HG02610 (cell line): ENCODE measurements around the gene ZNF581.
A peak's percentile ranks its signal among the peaks of the same experiment; 100 is the strongest.

ENCODE experiments used
- ATAC-seq: cut with Tn5 transposase; IDR thresholded peaks from one replicate; pipeline ENCODE4 v1.9.1; 2021; ENCODE audit warnings: mild to moderate bottlenecking, moderate library complexity; ENCODE audit not compliant: unreplicated experiment

ZNF581 gene

DNA sequence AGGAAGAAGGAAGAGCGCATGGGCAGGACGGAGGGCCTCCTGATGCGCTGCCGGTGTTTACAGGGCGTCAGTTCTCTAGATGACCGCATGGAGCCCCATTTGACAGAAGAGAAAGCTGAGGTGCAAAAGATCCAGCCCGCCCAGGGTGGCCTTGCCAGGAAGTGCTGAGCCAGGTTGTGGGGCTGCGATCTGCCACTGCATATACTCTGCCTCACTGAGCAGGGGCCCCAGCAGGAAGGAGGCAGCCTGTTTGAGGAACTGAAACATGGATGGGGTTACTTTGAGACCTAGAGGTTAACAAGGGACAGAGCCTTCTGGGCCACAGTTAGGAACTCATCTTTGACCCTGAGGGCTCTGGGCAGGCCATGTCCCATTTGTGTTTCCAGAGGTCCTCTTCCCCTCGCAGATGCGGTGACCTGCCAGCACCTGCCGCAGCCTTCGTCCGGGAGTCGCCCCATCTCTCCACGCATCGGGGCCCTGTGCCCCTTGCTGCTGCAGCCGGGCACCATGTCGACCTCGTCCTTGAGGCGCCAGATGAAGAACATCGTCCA lies 34.7 kb downstream of the ZNF581 start:
- ATAC-seq, result peak; percentile 61

DNA sequence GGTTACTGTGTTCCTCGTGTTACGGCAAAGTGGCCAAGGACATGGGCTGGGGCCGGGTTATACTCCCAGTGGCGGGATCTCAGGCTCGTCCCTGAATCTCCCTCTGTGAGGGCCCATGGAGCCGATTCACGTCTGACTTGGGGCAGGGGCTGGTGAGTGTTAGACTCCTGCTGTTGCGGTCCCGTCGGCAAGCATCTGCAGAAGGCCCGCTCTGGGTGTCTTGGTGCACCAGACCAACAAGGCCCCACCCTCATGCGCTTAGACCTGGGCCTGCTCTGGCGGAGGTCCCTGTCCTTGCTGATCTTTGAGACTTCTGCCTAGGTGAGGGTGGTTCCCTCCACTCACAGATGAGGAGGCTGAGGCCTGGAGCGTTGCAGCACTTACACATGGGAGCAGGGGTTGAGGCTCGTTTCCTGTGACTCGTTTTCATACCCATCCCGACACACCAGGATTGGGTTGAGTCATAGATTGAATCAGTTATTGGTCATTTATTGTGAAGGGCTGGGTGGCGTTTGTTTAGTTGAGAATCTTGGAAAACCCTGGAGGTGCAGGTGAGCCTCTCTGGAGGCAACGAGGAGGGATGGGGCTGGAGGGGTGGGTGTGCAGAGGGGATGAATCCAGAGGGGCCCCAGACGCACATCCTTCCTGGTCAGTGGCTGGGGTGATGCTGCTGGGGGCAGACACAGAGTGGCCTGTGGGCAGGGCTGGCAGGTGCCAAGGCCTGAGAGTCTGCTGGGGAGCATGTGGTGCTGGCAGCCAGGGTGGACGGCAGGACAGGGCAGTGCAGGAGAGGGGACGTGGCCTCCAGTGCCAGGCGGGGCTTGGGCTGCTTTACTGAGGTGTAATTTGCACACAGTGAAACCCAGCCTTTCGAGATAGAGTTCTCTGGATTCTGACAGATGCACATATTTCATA lies 36.2 kb downstream of the ZNF581 start:
- ATAC-seq, result no peak

DNA sequence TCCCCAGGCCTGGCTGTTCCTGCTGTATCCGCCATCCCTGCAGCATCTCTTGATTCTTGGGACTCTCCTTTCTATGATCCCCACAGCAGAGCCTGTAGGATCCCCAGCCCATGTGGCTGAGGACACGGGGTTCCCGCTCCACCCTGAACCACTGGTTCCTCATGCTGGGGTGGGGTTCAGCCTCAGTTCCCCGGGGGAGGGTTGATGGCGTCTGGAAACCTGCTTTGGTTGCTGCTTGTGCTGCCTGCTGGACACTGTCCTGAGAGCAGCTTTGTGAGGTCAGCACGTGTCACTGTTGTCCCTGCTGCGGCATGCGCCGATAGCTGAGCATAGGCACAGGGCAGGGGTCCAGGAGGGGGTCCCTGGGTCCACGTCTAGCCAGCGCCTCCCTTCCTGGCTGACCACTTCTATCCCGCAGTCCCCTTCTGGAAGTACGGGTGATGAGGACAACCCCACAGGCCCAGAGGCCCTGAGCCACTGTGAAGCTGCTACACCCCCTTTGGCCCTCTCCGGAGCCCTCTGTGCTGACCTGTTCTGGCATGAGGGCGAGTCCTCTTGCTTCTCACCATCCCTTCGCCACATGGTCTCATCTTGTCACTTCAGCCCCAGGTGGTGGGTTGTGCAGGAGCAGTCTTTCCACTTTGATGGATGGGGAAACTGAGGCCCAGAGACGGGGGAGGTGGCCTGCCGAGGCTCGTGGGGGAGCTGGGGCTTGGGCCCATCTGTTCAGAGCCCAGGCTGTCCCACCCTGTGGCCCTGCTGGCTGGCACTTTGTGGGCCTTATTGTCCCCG lies 37.1 kb downstream of the ZNF581 start:
- no peak for ATAC-seq

GRCh38 chr19:55681131-55682092 lies 38.0 kb downstream of the ZNF581 start:
- ATAC-seq, result no peak

GRCh38 chr19:55683449-55684261 lies 40.2 kb downstream of the ZNF581 start:
- no peak for ATAC-seq

DNA sequence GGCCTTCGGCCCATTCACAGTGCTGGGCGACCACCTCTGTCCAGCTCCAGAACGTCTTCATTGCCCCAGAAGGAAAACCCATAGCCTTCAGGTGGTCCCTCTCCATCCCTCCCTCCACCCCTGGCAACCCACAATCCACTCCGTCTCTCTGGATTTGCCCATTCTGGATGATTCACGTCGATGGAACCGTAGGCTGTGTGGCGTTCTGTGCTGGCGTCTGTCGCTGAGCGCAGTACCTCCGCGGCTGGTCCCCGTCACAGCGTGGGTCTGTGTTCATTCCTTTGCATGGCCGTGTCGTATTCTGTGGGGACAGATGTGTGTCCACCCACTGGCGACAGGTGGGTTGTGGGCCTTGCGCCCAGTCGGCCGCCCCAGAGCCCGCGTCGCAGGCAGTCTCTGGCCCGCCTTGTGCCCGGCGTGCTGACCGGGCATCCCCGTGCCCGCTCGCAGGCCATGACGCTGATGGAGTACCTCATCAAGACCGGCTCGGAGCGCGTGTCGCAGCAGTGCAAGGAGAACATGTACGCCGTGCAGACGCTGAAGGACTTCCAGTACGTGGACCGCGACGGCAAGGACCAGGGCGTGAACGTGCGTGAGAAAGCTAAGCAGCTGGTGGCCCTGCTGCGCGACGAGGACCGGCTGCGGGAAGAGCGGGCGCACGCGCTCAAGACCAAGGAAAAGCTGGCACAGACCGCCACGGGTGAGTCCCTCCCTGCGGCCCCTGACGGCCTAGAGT lies 41.7 kb downstream of the ZNF581 start:
- ATAC-seq, result no peak

GRCh38 chr19:55685776-55686175 lies 42.3 kb downstream of the ZNF581 start:
- ATAC-seq, result no peak

DNA sequence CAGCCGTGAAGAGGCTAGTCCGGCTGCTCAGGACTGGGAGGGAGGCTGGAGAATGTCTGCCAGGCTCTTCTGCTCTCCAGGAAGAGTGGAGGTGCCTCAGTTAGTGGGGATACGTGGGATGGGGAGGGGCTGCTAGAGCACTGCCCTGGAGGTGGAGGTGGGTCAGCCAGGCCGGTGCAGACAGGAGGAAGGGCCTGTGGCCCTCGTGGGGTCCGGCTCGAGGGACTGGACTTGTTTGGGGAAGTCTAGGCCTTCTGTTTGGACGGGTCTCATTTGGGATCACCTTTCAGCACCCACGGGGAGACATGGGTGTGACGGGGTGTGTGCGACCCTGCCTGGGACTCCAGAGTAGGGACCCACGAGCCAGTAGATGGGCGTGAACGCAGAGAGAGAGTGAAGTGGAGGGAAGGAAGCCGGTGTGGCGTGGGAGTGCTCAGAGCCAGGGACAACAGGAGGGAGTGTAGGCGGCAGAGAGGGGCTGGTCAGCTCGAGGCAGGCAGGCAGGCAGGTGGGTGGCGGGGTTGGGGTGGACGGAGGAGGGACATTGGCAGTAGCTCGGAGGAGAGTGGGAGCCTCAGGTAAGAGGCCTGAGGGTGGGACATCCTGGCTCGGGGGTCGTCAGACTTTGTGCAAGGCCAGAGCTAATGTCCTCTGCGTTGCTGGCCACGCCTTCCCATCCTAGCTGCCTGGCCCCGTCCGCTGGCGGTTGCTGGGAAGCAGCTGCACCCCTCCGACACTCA lies 43.0 kb downstream of the ZNF581 start:
- ATAC-seq, result no peak

DNA sequence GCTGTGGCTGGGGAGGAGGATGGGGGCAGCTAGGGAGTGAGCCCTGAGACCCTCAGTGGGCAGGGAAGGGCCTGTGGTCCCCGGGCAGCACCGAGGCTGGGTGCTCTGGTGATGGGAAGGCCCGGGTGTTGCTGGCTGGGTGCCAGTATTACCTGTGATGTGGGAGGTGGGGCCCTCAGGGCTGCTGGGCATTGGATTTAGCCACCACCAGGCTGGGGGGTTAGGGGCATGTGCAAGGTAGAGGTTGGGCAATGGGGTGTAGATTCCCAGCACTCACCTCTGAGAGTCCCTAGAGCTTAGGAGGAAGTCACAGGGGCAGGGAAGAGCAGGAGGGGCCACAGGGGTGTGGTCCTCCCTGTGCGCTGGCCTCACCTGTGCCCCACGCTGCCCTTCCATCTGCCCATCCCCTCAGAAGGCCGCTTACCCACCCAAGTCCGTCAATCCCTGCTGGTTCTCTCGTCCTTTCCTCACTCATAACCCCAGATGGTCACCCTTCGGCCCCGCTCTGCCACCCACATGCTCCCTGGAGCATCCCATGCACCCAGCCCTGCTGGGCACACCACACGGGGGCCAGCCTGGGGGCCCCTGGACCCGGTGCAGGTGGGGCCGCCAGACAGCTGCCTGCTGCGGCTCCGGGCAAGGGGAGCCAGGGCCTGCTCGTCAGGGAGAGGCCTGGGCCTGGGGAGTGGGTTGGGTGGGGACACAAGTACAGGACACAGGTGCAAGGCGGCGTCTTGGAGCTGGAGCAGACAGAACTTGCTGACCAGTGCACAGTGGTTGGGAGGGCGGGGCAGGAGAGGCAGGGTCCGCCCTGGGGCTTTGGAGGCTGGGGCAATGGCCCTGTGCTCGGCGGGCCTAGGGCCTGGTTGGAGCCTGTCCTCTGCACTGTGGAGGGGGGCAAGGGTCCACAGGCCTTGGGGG lies 44.1 kb downstream of the ZNF581 start:
- ATAC-seq, result no peak

DNA sequence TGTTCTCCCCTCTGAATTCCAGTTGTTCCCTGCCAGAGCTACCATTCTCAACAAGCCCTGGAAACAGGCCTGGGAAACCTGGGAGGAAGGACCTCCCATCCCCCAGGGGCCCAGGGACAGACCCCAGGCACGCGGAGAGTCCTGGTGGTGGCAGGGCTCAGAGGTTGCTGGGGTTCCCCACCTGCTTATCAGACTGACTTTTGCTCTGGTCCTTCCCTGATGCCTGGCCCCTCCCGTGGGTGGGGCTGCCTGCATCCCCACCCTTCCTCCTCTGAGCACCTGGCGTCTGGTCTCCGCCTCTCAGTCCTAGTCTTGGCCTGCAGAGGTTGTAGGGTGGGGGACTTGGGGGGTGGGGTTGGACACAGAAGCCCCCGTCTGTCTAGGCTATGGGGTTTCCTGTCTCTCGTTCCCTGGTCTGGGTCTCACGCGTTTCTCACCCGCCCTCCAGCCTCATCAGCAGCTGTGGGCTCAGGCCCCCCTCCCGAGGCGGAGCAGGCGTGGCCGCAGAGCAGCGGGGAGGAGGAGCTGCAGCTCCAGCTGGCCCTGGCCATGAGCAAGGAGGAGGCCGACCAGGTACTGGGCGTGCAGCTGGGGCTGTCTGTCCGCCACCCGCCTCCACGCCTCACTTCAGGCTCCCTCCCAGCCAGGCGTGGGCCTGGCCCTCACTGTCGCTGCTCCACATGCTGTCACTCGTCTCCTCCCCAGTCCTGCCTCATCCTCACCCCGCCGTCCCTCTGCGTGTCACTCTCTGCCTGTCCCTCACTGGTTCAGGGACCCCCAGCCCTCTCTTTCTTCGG lies 45.2 kb downstream of the ZNF581 start:
- ATAC-seq, result no peak

DNA sequence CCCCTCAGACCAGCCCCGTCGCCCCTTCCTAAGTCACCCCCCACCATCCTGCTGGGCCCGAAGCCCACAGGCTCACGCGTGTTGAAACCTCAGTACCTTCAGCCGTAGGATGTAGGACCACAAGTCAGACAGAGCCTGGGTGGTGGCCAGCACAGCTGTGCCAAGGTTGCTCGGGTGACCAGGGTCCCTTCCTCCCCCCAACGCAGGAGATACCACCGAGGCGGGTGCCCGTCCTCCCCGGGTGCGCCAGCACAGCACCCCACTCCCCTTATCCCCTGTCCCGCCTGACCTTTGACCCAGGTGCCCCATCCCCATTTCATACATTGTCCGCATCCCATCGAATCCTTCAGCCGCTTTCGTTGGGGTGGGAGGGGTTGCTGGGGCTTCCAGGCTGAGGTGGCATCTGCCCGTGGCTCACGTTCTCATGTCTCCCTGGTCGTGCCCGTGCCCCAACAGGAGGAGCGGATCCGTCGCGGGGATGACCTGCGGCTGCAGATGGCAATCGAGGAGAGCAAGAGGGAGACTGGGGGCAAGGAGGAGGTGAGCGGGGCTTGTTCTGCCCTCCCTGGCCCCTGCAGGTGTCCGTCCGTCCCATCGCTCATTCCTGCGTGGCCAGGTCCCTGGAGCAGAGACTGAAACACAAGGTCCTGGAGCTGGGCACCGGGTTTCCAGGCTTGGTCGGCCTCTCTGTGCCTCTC lies 46.1 kb downstream of the ZNF581 start:
- ATAC-seq, result no peak

GRCh38 chr19:55690109-55690768 lies 46.8 kb downstream of the ZNF581 start:
- ATAC-seq, result no peak

DNA sequence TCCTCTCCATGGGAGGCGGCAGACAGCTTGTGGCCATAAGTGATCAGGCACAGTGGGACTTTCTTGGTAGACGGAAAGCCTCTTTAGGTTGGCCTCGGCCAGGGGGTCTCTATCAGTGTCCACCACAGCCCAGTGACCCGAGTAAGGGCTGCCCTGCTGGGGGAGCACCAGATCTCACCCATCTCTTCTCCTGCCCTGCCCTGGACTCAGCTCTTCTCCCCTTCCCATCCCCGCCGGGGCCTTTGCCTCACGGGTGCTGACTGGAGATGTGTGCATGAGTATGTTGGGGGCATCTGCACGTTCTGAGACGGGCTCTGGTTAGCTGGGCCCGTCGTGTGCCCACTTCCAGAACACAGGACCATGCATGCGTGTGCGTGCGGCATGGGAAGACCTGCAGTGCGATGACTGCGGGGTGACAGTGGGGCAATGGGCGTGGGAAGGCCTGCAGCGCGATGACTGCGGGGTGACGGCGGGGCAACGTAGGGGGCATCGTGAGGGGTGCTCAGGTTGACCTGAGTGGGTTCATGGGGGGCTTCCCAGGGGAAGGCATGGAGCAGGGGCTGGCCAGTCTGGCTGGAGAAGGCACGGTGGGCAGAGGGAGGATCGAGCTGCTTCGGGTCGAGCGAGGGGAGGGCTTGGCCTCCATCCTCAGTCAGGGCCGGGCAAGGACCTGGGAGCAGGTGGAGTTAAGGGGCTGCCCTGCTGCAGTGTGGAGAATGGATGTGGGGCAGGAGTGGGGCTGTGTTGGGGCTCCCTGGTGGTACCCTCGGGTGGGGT lies 47.5 kb downstream of the ZNF581 start:
- no peak for ATAC-seq
